ENCODE results near the gene DIRAS1.

GRCh38 chr19:2729943-2730818 lies 9.0 kb upstream of the DIRAS1 start:
- no peak for TF ChIP-seq POLR2A (IDR thresholded peaks at IDR 0.05)
- TF ChIP-seq CTCF (IDR thresholded peaks at IDR 0.05): no peak
- TF ChIP-seq POLR2AphosphoS5 (IDR thresholded peaks at IDR 0.05): no peak

Data from prostate gland (tissue), 2 donors.